ENCODE results near the gene COX7A2.

The COX7A2 gene

GRCh38 chr6:75243333-75244062 lies at the start of gene COX7A2:
Gene COX7A2, minus strand, starts transcription at chr6:75243801. Its CDS starts 67 bp downstream, at chr6:75243734.
- peak; percentile 98 for DNase-seq

- DNase-seq: no peak
These were observed 49.0 kb upstream of the COX7A2 start for GRCh38 chr6:75292555-75292954.

- no peak for DNase-seq
These were observed 48.1 kb upstream of the COX7A2 start for GRCh38 chr6:75291744-75292143.

GRCh38 chr6:75291331-75291730 lies 47.7 kb upstream of the COX7A2 start:
- DNase-seq: no peak

GRCh38 chr6:75290136-75290945 lies 46.7 kb upstream of the COX7A2 start:
- no peak for DNase-seq

- DNase-seq: no peak
These were observed 44.4 kb upstream of the COX7A2 start for GRCh38 chr6:75288023-75288422.

GRCh38 chr6:75287424-75287823 lies 43.8 kb upstream of the COX7A2 start:
- DNase-seq: no peak

- DNase-seq: no peak
These were observed 43.4 kb upstream of the COX7A2 start for GRCh38 chr6:75286955-75287354.

GRCh38 chr6:75285283-75285639 lies 41.7 kb upstream of the COX7A2 start:
- DNase-seq: peak; percentile 67

GRCh38 chr6:75284632-75285282 lies 41.2 kb upstream of the COX7A2 start, which contains the start of gene TMEM30A:
Gene TMEM30A, minus strand, starts transcription at chr6:75284792. Its CDS starts 154 bp downstream, at chr6:75284638.
- DNase-seq: peak; percentile 98

- peak; percentile 50 for DNase-seq
These were observed 40.5 kb upstream of the COX7A2 start for GRCh38 chr6:75283907-75284631.

- no peak for DNase-seq
These were observed 39.1 kb upstream of the COX7A2 start for GRCh38 chr6:75282706-75283105.

- no peak for DNase-seq
These were observed 38.1 kb upstream of the COX7A2 start for GRCh38 chr6:75281653-75282052.

- DNase-seq: no peak
These were observed 36.7 kb upstream of the COX7A2 start for GRCh38 chr6:75280131-75280855.

GRCh38 chr6:75279418-75279817 lies 35.8 kb upstream of the COX7A2 start:
- DNase-seq: no peak

GRCh38 chr6:75278474-75279077 lies 35.0 kb upstream of the COX7A2 start:
- no peak for DNase-seq

GRCh38 chr6:75275067-75275466 lies 31.5 kb upstream of the COX7A2 start:
- DNase-seq: no peak

- no peak for DNase-seq
These were observed 29.4 kb upstream of the COX7A2 start for GRCh38 chr6:75273009-75273408.

GRCh38 chr6:75272145-75272840 lies 28.7 kb upstream of the COX7A2 start:
- no peak for DNase-seq

GRCh38 chr6:75268988-75269354 lies 25.4 kb upstream of the COX7A2 start:
- DNase-seq: no peak

All from DMS79 treated with DMSO at 0.1 percent for 48 hours (cell line).